ENCODE data around the gene FBXL7. TPM values are rescaled to one million over a fixed set of nuclear protein-coding genes. Genes with fewer than 3 reads are reported as not detected.

The FBXL7 gene
- total and polyA plus RNA-seq, 9 of the 15 experiments (the other 6 are each of a cell fraction or from before 2014, with no cell fraction given) = 0.04 to 0.08 TPM; not detected in 7

DNA sequence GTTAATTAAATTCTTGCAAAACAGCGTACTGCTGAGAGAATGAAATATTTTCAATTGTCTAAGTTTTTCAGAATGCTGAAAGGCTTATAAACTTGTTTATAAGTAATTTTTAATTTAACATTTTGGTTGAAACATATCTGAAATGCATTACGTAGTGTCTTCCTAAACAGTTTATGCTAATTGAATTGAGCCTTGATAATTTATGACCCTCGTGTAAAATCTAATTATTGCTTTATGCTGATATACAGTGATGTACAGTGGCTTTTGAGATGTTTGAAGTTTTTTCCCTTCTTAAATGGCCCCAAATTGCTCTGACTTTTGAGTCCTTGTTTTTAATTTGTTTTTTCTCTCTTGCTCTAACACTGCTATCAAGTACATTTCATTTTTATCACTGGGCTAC, 262.7 kb downstream of the FBXL7 start:
- Histone ChIP-seq H3K27me3 (ENCODE audit: control insufficient read depth in 2 of 2, insufficient read depth in 2 of 2, low read length in 2 of 2) (no peaks in the 10 kb centered on the region), H3K9me3 (replicated peaks; ENCODE audit: control insufficient read depth, insufficient read depth, low read depth, low read length) (no peaks in the 10 kb centered on the region), H3K36me3 (ENCODE audit: control insufficient read depth, insufficient read depth, low read length) (no peaks in the 10 kb centered on the region), H3K4me1 (replicated peaks in 1 of 2; ENCODE audit: control insufficient read depth in 2 of 2, insufficient read depth in 2 of 2, low read length in 2 of 2) (no peaks in the 10 kb centered on the region), H3K9ac (ENCODE audit: insufficient read depth in 1 of 2, low read depth in 2 of 2, low read length in 2 of 2) (no peak overlapping the region), H3K27ac (ENCODE audit: extremely low read depth, low read depth, low read length) (no peak overlapping the region), H2AFZ (ENCODE audit: low read depth, low read length) (no peak overlapping the region), H3K4me2 (ENCODE audit: insufficient read depth, low read length) (no peak overlapping the region), H3K9me1 (ENCODE audit: control insufficient read depth, insufficient read depth, low read length) (no peaks in the 10 kb centered on the region), H3K4me3 (no peak overlapping the region), H4K20me1 (replicated peaks; ENCODE audit: control insufficient read depth, insufficient read depth, low read length) (no peaks in the 10 kb centered on the region), H3K79me2 (ENCODE audit: control insufficient read depth, insufficient read depth, low read length) (no peaks in the 10 kb centered on the region)
- FAIRE-seq (no peak), DNase-seq (ENCODE audit: extremely low read depth in 1 of 4, low spot score in 3 of 4) (no peak), ATAC-seq (no peak)
- ChIA-PET CTCF (ENCODE audit: low intra/inter-chr PET ratio) (no interaction called here), POLR2A (no interaction called here)
- intact Hi-C loops (cut with micrococcal nuclease) = no loop called here
- in situ Hi-C loops (cut with MboI) = no loop called here
- no TSS peak for BruUV-seq (replicated peaks)
- 0% methylated on average over 3 of the region's 3 CpGs for WGBS (ENCODE audit: insufficient coverage, low coverage, missing lambda C conversion rate)
- no peak for TF ChIP-seq GTF2A2 (tag; IDR thresholded peaks at IDR 0.05)
- TF ChIP-seq PCBP2 (IDR thresholded peaks at IDR 0.05; ENCODE audit: low read depth, low read length, poor library complexity, severe bottlenecking) = no peak
- TF ChIP-seq PCBP1 (IDR thresholded peaks at IDR 0.05; ENCODE audit: low read depth, low read length, poor library complexity, severe bottlenecking) = no peak
- TF ChIP-seq, protein P1, sequence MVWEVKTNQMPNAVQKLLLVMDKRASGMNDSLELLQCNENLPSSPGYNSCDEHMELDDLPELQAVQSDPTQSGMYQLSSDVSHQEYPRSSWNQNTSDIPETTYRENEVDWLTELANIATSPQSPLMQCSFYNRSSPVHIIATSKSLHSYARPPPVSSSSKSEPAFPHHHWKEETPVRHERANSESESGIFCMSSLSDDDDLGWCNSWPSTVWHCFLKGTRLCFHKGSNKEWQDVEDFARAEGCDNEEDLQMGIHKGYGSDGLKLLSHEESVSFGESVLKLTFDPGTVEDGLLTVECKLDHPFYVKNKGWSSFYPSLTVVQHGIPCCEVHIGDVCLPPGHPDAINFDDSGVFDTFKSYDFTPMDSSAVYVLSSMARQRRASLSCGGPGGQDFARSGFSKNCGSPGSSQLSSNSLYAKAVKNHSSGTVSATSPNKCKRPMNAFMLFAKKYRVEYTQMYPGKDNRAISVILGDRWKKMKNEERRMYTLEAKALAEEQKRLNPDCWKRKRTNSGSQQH (CRISPR knock-in tag; IDR thresholded peaks at IDR 0.05) = no peak
- no peak for TF ChIP-seq ZFP36 (IDR thresholded peaks at IDR 0.05; ENCODE audit: low read depth, low read length, partially characterized antibody)
- no peak for TF ChIP-seq ETV5 (CRISPR knock-in tag; IDR thresholded peaks at IDR 0.05; ENCODE audit: low read depth)

All from K562 (cell line).